ENCODE measurements around the gene IL23R. TPM values are rescaled to one million over a fixed set of nuclear protein-coding genes. Genes with fewer than 3 reads are reported as not detected.

The IL23R gene, protein sequence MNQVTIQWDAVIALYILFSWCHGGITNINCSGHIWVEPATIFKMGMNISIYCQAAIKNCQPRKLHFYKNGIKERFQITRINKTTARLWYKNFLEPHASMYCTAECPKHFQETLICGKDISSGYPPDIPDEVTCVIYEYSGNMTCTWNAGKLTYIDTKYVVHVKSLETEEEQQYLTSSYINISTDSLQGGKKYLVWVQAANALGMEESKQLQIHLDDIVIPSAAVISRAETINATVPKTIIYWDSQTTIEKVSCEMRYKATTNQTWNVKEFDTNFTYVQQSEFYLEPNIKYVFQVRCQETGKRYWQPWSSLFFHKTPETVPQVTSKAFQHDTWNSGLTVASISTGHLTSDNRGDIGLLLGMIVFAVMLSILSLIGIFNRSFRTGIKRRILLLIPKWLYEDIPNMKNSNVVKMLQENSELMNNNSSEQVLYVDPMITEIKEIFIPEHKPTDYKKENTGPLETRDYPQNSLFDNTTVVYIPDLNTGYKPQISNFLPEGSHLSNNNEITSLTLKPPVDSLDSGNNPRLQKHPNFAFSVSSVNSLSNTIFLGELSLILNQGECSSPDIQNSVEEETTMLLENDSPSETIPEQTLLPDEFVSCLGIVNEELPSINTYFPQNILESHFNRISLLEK
- total RNA-seq (2021; fragmentation: NEBNext Ultra II Directional; extraction: Animal tissue kit (Norgen Biotek cat#: 25700)) (not detected in 2 replicates), polyA plus RNA-seq (2011; rRNA removed) (not detected in 2 replicates), polyA minus RNA-seq (2011; rRNA and poly(A)+ RNA removed) (not detected in 2 replicates)
- polyA plus RNA-seq (2011; cell fraction: cytosol; rRNA removed): not detected
- not detected for polyA plus RNA-seq (2011; cell fraction: nucleus; rRNA removed)
- not detected in 4 replicates for polyA plus RNA-seq (2012, experiment 1 of 2)
- polyA plus RNA-seq (2012, experiment 2 of 2): not detected
- polyA plus RNA-seq (2013, experiment 1 of 2): not detected
- polyA plus RNA-seq (2013, experiment 2 of 2): not detected
- not detected for polyA minus RNA-seq (2011; cell fraction: cytosol; rRNA and poly(A)+ RNA removed)
- polyA minus RNA-seq (2011; cell fraction: nucleus; rRNA and poly(A)+ RNA removed): not detected
- long read RNA-seq, experiment 1: 0 reads
- long read RNA-seq, experiment 2: 0 reads

DNA sequence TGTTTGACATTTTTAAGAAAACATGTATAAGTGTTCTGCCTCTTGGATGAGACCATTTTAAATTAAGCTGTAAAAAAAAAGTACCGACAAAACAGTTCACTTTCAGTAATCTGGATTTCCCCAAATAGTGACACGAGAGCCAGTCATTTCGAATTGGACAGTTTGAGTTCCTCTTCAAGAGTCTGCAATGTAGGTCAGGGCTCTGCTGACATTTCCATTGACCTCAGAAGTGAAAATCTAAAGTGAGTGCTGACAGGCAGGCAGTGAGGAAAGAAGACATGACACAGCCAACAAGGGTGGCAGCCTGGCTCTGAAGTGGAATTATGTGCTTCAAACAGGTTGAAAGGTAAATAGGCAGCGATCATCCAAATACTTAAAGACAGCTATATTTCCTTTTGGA, at the start of gene IL23R:
Gene IL23R, plus strand, starts transcription at position 259 of the 400 bp plus-strand sequence. CDS start 1,667 bp downstream, outside the sequence.
- Histone ChIP-seq H4K91ac (replicated peaks; ENCODE audit: insufficient read length, low read length) (no peak within 1 kb of the TSS), H4K5ac (ENCODE audit: insufficient read length, low read depth, low read length) (no peak within 1 kb of the TSS), H2AK5ac (ENCODE audit: low read depth, low read length) (no peak within 1 kb of the TSS), H3K27ac (ENCODE audit: low read depth, low read length) (no peak within 1 kb of the TSS), H3K36me3 (ENCODE audit: control insufficient read depth in 2 of 4, insufficient read depth in 4 of 4, low read length in 3 of 4) (no peaks in the 10 kb centered on the region), H3K9ac (replicated peaks in 1 of 4; ENCODE audit: extremely low read depth in 1 of 4, low read depth in 3 of 4, low read length in 3 of 4) (no peak within 1 kb of the TSS), H3K27me3 (replicated peaks in 1 of 4; ENCODE audit: control insufficient read depth in 3 of 4, extremely low read depth in 1 of 4, insufficient read depth in 3 of 4, low read length in 3 of 4) (no peaks in the 10 kb centered on the region), H3K23me2 (ENCODE audit: low read depth, low read length) (no peaks in the 10 kb centered on the region), H2AFZ (ENCODE audit: low read length) (no peak within 1 kb of the TSS), H3K4me1 (replicated peaks in 1 of 4; ENCODE audit: control insufficient read depth in 3 of 4, insufficient read depth in 4 of 4, low read length in 3 of 4) (no peaks in the 10 kb centered on the region), H4K8ac (ENCODE audit: extremely low read depth, insufficient read depth, low read length) (no peak within 1 kb of the TSS), H3K9me3 (ENCODE audit: insufficient read depth in 2 of 2, low read depth in 1 of 2, low read length in 1 of 2) (no peaks in the 10 kb centered on the region), H3K79me1 (ENCODE audit: low read depth, low read length) (no peaks in the 10 kb centered on the region), H4K20me1 (replicated peaks in 1 of 2; ENCODE audit: control insufficient read depth in 1 of 2, insufficient read depth in 2 of 2, low read length in 2 of 2) (no peaks in the 10 kb centered on the region), H3K4me2 (ENCODE audit: insufficient read depth in 1 of 2, low read depth in 2 of 2, low read length in 2 of 2) (no peak within 1 kb of the TSS), H3K56ac (replicated peaks; ENCODE audit: insufficient read length, low read depth, low read length) (no peak within 1 kb of the TSS), H3K23ac (ENCODE audit: insufficient read length) (no peak within 1 kb of the TSS), H2BK120ac (replicated peaks; ENCODE audit: low read depth, low read length) (no peak within 1 kb of the TSS), H3K79me2 (ENCODE audit: control insufficient read depth in 1 of 2, insufficient read depth in 2 of 2, low read length in 2 of 2) (no peaks in the 10 kb centered on the region), H3K18ac (ENCODE audit: extremely low read depth, low read length) (no peak within 1 kb of the TSS), H2BK12ac (ENCODE audit: low read depth, low read length) (no peak within 1 kb of the TSS), H3K4ac (replicated peaks; ENCODE audit: insufficient read length, low read depth, low read length) (no peak within 1 kb of the TSS), H3K14ac (ENCODE audit: insufficient read length) (no peak within 1 kb of the TSS), H3K4me3 (ENCODE audit: extremely low read depth in 1 of 4, insufficient read depth in 2 of 4, low read depth in 3 of 4, low read length in 4 of 4) (no peak within 1 kb of the TSS), H2BK5ac (ENCODE audit: low read depth, low read length) (no peak within 1 kb of the TSS), H2BK15ac (ENCODE audit: low read length) (no peak within 1 kb of the TSS), H2BK20ac (ENCODE audit: low read length) (no peak within 1 kb of the TSS)
- DNase-seq (ENCODE audit: low read depth in 1 of 2, low spot score in 2 of 2) (no peak), FAIRE-seq (no peak)
- CTCF ChIA-PET (ENCODE audit: partially characterized antibody): interaction anchor here (9.5 kb wide), 1 partner anchor 46 kb away, joined by 98 read pairs; no protein-coding TSS in a partner anchor
- 86% methylated on average over 4 of the region's 4 CpGs; no CpG with 5 or more reads in 1 of the 2 experiments for WGBS, 2 experiments (ENCODE audit: extremely low coverage in 1 of 2, insufficient coverage in 1 of 2, insufficient read length in 1 of 2, insufficient replicate concordance in 2 of 2, low coverage in 1 of 2, low lambda C conversion rate in 2 of 2, missing lambda C conversion rate in 1 of 2)
- POLR2A ChIA-PET (ENCODE audit: partially characterized antibody): no interaction called here
- TF ChIP-seq YY1 (IDR thresholded peaks at IDR 0.05; ENCODE audit: low read depth, low read length): no peak
- TF ChIP-seq, protein P1, sequence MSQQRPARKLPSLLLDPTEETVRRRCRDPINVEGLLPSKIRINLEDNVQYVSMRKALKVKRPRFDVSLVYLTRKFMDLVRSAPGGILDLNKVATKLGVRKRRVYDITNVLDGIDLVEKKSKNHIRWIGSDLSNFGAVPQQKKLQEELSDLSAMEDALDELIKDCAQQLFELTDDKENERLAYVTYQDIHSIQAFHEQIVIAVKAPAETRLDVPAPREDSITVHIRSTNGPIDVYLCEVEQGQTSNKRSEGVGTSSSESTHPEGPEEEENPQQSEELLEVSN (IDR thresholded peaks at IDR 0.05): no peak
- no peak for TF ChIP-seq TEAD4 (IDR thresholded peaks at IDR 0.05; ENCODE audit: low read depth, low read length)

Measured in H1 (cell line).